HepG2 (cell line): ENCODE results near the gene WIF1. TPM values are rescaled to one million over a fixed set of nuclear protein-coding genes. Genes with fewer than 3 reads are reported as not detected.

ENCODE experiments used
- ATAC-seq: fragments of 200-7000 bp; cut with Tn5 transposase; 3 replicates; pipeline ENCODE4 v1.9.1; 2020; ENCODE audit warnings: mild to moderate bottlenecking, moderate library complexity
- BruUV-seq: library from RNA; stranded (reverse); fragments of 400-500 nt; replicated peaks from 2 replicates; lab custom pipeline; 2021; lab: Mats Ljungman, UMichigan
- CTCF ChIA-PET: fragments of 300-600 bp; formaldehyde crosslinking; extraction: SDS; loops from one replicate; lab custom pipeline; 2021; ENCODE audit warnings: low total read pairs, inconsistent platforms, low intra/inter-chr PET ratio; lab: Yijun Ruan, JAX
- POLR2A ChIA-PET: fragments of 350-600 bp; sonication (Branson Sonifier 250); formaldehyde crosslinking; loops from one replicate; lab custom pipeline; 2020; ENCODE audit warnings: antibody characterized with exemption, inconsistent platforms; lab: Yijun Ruan, JAX
- DNase-seq: peaks from one replicate; pipeline ENCODE4 v3.0.0-alpha.2; 2015; ENCODE audit warnings: low spot score
- FAIRE-seq: peaks from 3 replicates; lab custom pipeline; 2011; peaks lifted over from hg19 to GRCh38; lab: Jason Lieb, UNC
- H2AFZ ChIP-seq: one replicate; pipeline ENCODE4 v1.6.1; 2011; ENCODE audit warnings: low read length, inconsistent platforms
- H3K27ac ChIP-seq: fragments of 300-600 bp; 3 replicates; pipeline ENCODE4 v1.8.0; 2011; ENCODE audit warnings: mixed run types, mild to moderate bottlenecking, mixed read lengths, low read length, inconsistent platforms; ENCODE audit not compliant: insufficient read depth; ENCODE audit errors: extremely low read length
- H3K27me3 ChIP-seq, 2 experiments: fragments of 200-600 bp in 1 of 2; 2 replicates in 1 of 2; 3 replicates in 1 of 2; pipeline versions ENCODE4 v1.6.0 to v1.8.0; 2011; ENCODE audit warnings: low read length in 2 of 2, mild to moderate bottlenecking in 2 of 2, moderate library complexity in 2 of 2, inconsistent platforms in 1 of 2; ENCODE audit not compliant: insufficient read depth in 2 of 2, control insufficient read depth in 1 of 2
- H3K36me3 ChIP-seq, 2 experiments: fragments of 200-600 bp in 1 of 2; replicated peaks in 1 of 2; 2 replicates in 1 of 2; 3 replicates in 1 of 2; pipeline versions ENCODE4 v1.5.1 to v1.8.0; 2011; ENCODE audit warnings: low read length in 2 of 2, inconsistent platforms in 1 of 2; ENCODE audit not compliant: insufficient read depth in 2 of 2, control insufficient read depth in 1 of 2
- H3K4me1 ChIP-seq: 2 replicates; pipeline ENCODE4 v1.5.1; 2012; ENCODE audit warnings: low read length, inconsistent platforms; ENCODE audit not compliant: insufficient read depth
- H3K4me2 ChIP-seq: 2 replicates; pipeline ENCODE4 v1.6.0; 2011; ENCODE audit warnings: low read depth, low read length, inconsistent platforms
- H3K4me3 ChIP-seq, 3 experiments: fragments of 200-600 bp in 1 of 3; sonication (generic), shearing (Covaris generic) in 1 of 3; replicated peaks in 1 of 3; 2 replicates each; pipeline ENCODE4 v1.5.1; 2011 to 2016; ENCODE audit warnings: low read length in 3 of 3, inconsistent platforms in 2 of 3, low read depth in 2 of 3, mild to moderate bottlenecking in 2 of 3, control low read depth in 1 of 3, mixed read lengths in 1 of 3; ENCODE audit not compliant: insufficient read depth in 1 of 3
- H3K79me2 ChIP-seq: one replicate; pipeline ENCODE4 v1.6.1; 2011; ENCODE audit warnings: low read length, inconsistent platforms; ENCODE audit not compliant: insufficient read depth
- H3K9ac ChIP-seq: 2 replicates; pipeline ENCODE4 v1.6.0; 2011; ENCODE audit warnings: mild to moderate bottlenecking, low read depth, low read length, inconsistent platforms; ENCODE audit not compliant: insufficient read depth
- H3K9me3 ChIP-seq: 2 replicates; pipeline ENCODE4 v1.5.1; 2012; ENCODE audit warnings: mild to moderate bottlenecking, low read length
- H4K20me1 ChIP-seq: 2 replicates; pipeline ENCODE4 v1.6.0; 2011; ENCODE audit warnings: inconsistent platforms, mild to moderate bottlenecking, low read length, moderate library complexity; ENCODE audit not compliant: insufficient read depth
- CHD2 ChIP-seq: IDR thresholded peaks from 2 replicates; pipeline ENCODE4 v1.6.1; 2011; ENCODE audit warnings: low read depth, low read length, improper control_type of control experiment
- HCFC1 ChIP-seq: fragments of 150-350 bp; IDR thresholded peaks from 2 replicates; pipeline ENCODE4 v1.6.1; 2014; ENCODE audit warnings: low read depth, low read length
- HDAC2 ChIP-seq: sonication (generic); formaldehyde crosslinking; IDR thresholded peaks from 2 replicates; pipeline ENCODE4 v1.4.0; 2020; ENCODE audit warnings: missing genetic modification reagents
- IKZF1 ChIP-seq: fragments of 450-650 bp; IDR thresholded peaks from 2 replicates; pipeline ENCODE4 v1.7.1; 2016
- NFYB ChIP-seq: sonication (generic); formaldehyde crosslinking; IDR thresholded peaks from 2 replicates; pipeline ENCODE4 v1.4.0; 2020; ENCODE audit warnings: missing genetic modification reagents
- PAX8 ChIP-seq: sonication (generic); formaldehyde crosslinking; IDR thresholded peaks from 2 replicates; pipeline ENCODE4 v1.8.0; 2022; ENCODE audit warnings: mild to moderate bottlenecking, missing genetic modification reagents, borderline replicate concordance
- PRMT3 ChIP-seq: sonication (generic); formaldehyde crosslinking; IDR thresholded peaks from 2 replicates; pipeline ENCODE4 v1.8.1; 2022; ENCODE audit warnings: low read depth, mild to moderate bottlenecking, moderate library complexity, missing genetic modification reagents, borderline replicate concordance
- TBL1XR1 ChIP-seq: fragments of 150-350 bp; IDR thresholded peaks from 2 replicates; pipeline ENCODE4 v1.6.1; 2014; ENCODE audit warnings: borderline replicate concordance, low read length; ENCODE audit not compliant: partially characterized antibody
- ZNF333 ChIP-seq: sonication (generic); formaldehyde crosslinking; IDR thresholded peaks from 2 replicates; pipeline ENCODE4 v1.4.0; 2020; ENCODE audit warnings: mild to moderate bottlenecking, missing genetic modification reagents, borderline replicate concordance
- ZNF572 ChIP-seq: sonication (generic); formaldehyde crosslinking; IDR thresholded peaks from 2 replicates; pipeline ENCODE4 v1.5.1; 2020; ENCODE audit warnings: mild to moderate bottlenecking, missing genetic modification reagents
- in situ Hi-C: cut with HindIII; loops from 2 replicates; pipeline ENCODE4 v1.10.0; 2017; ENCODE audit warnings: low pct_unique_long_range_greater_than_20kb; ENCODE audit not compliant: extremely low pct_ligation_motif_present
- intact Hi-C: fragments of 100-400 bp; cut with micrococcal nuclease; formaldehyde crosslinking; loops from one replicate; pipeline ENCODE4 v1.10.0; 2022; ENCODE audit not compliant: unreplicated experiment
- polyA plus RNA-seq, 8 experiments: library from polyadenylated mRNA; depleted of rRNA in 3 of 8; stranded (reverse) in 7 of 8; unstranded in 1 of 8; fragments of >200 nt; fragmentation: Illumina TruSeq in 4 of 8; extraction: Trizol in 4 of 8; gene quantifications; 2 replicates each; pipeline versions ENCODE4 v1.2.1 to v1.2.3, GENCODE V29; 2011 to 2016; ENCODE audit warnings: low read depth in 4 of 8, missing spikeins in 1 of 8, mixed read lengths in 1 of 8; ENCODE audit not compliant: insufficient read depth in 1 of 8
- total RNA-seq, 5 experiments: library from RNA; depleted of rRNA; stranded (reverse); fragments of >200 nt; fragmentation: Illumina TruSeq; extraction: Trizol; gene quantifications; 2 replicates each; pipeline ENCODE4 v1.2.3, GENCODE V29; 2016; ENCODE audit warnings: low read depth in 1 of 5
- TF ChIP-seq, protein P1 (sequence below): sonication (generic); formaldehyde crosslinking; conservative IDR thresholded peaks from 2 replicates; pipeline ENCODE4 v1.4.0; 2020; ENCODE audit warnings: missing genetic modification reagents
- TF ChIP-seq, protein P2 (sequence below): conservative IDR thresholded peaks from 2 replicates; pipeline ENCODE4 v1.6.1; 2018; ENCODE audit warnings: missing genetic modification reagents
- TF ChIP-seq, protein P3 (sequence below): sonication (generic); formaldehyde crosslinking; IDR thresholded peaks from 2 replicates; pipeline ENCODE4 v1.4.0; 2020; ENCODE audit warnings: mild to moderate bottlenecking, missing genetic modification reagents

Gene WIF1
- total and polyA plus RNA-seq, 2 of the 13 experiments (the other 11 are each of a cell fraction or from before 2014, with no cell fraction given): not detected

DNA sequence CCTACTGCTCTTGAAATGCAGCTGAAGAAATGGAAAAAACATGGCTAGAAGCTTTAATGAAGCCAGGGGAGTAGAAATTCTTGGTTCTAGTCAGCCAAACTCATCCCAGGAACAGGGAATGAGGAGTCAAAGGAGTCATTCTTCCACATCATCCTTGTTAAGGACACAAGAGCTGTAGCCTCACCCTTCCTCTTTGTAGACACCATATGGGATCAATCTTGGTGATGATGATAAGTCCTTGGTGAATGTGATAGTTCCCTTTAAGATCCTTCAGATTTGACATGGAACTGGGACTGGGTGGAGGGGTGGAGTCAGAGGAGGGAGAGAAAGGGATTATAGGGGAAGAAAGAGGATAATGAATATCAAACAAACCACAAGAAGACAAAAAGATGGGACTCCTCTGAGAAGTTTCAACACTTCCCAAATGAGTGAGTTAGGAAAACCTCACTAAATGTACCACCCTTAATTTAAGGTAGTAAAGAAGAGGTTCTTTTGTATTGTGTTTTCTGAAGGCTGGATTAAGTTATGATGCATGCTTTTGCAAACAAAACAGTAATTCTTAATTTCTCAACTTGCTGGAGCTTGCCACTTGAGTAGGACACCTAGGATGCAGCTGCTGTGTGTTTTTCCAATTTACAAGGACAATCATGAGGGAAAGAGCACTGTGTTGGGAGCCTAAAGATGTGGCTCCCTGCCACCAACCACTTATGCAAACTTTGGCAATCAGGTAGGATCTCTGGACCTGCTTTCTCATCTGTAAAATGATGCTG is 104.0 kb downstream of the WIF1 start:
- TF ChIP-seq, protein P1, sequence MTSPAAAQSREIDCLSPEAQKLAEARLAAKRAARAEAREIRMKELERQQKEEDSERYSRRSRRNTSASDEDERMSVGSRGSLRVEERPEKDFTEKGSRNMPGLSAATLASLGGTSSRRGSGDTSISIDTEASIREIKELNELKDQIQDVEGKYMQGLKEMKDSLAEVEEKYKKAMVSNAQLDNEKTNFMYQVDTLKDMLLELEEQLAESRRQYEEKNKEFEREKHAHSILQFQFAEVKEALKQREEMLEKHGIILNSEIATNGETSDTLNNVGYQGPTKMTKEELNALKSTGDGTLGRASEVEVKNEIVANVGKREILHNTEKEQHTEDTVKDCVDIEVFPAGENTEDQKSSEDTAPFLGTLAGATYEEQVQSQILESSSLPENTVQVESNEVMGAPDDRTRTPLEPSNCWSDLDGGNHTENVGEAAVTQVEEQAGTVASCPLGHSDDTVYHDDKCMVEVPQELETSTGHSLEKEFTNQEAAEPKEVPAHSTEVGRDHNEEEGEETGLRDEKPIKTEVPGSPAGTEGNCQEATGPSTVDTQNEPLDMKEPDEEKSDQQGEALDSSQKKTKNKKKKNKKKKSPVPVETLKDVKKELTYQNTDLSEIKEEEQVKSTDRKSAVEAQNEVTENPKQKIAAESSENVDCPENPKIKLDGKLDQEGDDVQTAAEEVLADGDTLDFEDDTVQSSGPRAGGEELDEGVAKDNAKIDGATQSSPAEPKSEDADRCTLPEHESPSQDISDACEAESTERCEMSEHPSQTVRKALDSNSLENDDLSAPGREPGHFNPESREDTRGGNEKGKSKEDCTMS (CRISPR knock-in tag): no peak
- no peak for TF ChIP-seq CHD2
- TF ChIP-seq, protein P2, sequence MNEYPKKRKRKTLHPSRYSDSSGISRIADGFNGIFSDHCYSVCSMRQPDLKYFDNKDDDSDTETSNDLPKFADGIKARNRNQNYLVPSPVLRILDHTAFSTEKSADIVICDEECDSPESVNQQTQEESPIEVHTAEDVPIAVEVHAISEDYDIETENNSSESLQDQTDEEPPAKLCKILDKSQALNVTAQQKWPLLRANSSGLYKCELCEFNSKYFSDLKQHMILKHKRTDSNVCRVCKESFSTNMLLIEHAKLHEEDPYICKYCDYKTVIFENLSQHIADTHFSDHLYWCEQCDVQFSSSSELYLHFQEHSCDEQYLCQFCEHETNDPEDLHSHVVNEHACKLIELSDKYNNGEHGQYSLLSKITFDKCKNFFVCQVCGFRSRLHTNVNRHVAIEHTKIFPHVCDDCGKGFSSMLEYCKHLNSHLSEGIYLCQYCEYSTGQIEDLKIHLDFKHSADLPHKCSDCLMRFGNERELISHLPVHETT (CRISPR knock-in tag): no peak
- TF ChIP-seq, protein P3, sequence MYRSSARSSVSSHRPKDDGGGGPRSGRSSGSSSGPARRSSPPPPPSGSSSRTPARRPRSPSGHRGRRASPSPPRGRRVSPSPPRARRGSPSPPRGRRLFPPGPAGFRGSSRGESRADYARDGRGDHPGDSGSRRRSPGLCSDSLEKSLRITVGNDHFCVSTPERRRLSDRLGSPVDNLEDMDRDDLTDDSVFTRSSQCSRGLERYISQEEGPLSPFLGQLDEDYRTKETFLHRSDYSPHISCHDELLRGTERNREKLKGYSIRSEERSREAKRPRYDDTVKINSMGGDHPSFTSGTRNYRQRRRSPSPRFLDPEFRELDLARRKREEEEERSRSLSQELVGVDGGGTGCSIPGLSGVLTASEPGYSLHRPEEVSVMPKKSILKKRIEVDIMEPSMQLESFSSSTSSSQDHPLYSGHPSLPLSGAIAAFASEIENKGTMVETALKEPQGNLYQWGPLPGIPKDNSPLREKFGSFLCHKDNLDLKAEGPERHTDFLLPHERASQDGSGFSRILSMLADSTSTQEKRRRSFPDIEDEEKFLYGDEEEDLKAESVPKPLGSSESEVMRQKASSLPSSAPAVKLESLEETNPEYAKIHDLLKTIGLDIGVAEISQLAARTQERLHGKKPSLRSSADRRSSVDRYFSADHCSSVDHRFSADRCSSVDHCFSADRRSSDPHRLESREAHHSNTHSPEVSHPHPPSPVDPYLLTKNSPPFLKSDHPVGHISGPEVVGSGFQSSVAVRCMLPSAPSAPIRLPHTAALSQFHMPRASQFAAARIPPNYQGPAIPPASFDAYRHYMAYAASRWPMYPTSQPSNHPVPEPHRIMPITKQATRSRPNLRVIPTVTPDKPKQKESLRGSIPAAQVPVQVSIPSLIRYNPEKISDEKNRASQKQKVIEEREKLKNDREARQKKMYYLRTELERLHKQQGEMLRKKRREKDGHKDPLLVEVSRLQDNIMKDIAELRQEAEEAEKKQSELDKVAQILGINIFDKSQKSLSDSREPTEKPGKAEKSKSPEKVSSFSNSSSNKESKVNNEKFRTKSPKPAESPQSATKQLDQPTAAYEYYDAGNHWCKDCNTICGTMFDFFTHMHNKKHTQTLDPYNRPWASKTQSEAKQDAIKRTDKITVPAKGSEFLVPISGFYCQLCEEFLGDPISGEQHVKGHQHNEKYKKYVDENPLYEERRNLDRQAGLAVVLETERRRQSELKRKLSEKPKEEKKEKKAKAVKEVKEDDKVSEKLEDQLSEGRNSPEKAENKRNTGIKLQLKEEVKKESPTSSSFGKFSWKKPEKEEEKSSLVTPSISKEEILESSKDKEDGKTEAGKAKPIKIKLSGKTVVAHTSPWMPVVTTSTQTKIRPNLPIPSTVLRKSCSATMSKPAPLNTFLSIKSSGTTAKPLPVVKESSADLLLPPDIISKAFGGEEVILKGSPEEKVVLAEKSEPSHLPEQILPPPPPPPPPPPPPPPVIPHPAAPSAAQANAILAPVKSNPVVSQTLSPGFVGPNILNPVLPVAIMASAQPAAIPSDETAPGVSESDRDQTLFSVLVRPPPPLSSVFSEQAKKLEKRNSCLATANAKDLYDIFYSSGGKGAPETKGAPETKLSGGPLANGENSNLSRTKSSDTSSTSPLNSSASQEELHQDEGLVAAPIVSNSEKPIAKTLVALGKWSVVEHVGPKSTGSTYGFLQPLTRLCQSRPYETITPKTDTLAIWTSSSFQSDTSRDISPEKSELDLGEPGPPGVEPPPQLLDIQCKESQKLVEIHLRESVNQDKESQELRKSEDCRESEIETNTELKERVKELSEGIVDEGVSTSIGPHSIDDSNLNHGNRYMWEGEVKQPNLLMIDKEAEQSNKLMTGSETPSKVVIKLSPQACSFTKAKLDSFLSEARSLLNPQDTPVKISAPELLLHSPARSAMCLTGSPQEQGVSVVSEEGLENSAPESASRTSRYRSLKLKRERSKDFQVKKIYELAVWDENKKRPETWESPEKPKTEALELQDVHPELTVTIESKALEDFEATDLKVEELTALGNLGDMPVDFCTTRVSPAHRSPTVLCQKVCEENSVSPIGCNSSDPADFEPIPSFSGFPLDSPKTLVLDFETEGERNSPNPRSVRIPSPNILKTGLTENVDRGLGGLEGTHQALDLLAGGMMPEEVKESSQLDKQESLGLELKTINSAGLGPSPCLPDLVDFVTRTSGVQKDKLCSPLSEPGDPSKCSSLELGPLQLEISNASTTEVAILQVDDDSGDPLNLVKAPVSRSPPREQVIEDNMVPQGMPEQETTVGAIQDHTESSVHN: no peak
- TF ChIP-seq IKZF1: no peak
- TF ChIP-seq PAX8 (CRISPR knock-in tag): no peak
- no peak for TF ChIP-seq TBL1XR1
- no peak for TF ChIP-seq HCFC1
- TF ChIP-seq HDAC2: no peak
- no peak for TF ChIP-seq ZNF333 (CRISPR knock-in tag)
- no peak for TF ChIP-seq NFYB
- no peak for TF ChIP-seq PRMT3 (CRISPR knock-in tag)
- no peak for TF ChIP-seq ZNF572
- no peaks in the 10 kb centered on the region for H3K79me2 ChIP-seq
- no peak overlapping the region for H3K4me3 ChIP-seq
- intact Hi-C loops (no loop called here), in situ Hi-C loops (no loop called here)
- no peak for DNase-seq
- ChIA-PET POLR2A (no interaction called here), CTCF (no interaction called here)
- H3K4me1 ChIP-seq: peaks cover 46% of the 10 kb centered on the region
- no peak overlapping the region for H3K27ac ChIP-seq
- H4K20me1 ChIP-seq: no peaks in the 10 kb centered on the region
- no peak for ATAC-seq
- BruUV-seq: no TSS peak
- no peak for FAIRE-seq
- no peak overlapping the region for H3K9ac ChIP-seq
- H3K27me3 ChIP-seq: no peaks in the 10 kb centered on the region
- H3K36me3 ChIP-seq: no peaks in the 10 kb centered on the region
- H3K9me3 ChIP-seq: no peaks in the 10 kb centered on the region
- no peak overlapping the region for H3K4me2 ChIP-seq
- no peak overlapping the region for H2AFZ ChIP-seq
